Measurements from ENCODE around the gene UBAC2. TPM values are rescaled to one million over a fixed set of nuclear protein-coding genes. Genes with fewer than 3 reads are reported as not detected.
"Not testable (repeated sequence)": the region's sequence is repeated elsewhere in the genome, so short reads cannot be mapped to it uniquely, and the experiment has no call there.

Gene UBAC2
- total and polyA plus RNA-seq, 2 of the 8 experiments (the other 6 are each of a cell fraction or from before 2014, with no cell fraction given) = 75.9 to 76.9 TPM

- TF ChIP-seq CHD2 (IDR thresholded peaks at IDR 0.05; ENCODE audit: low read length) = no peak
- no peak for TF ChIP-seq BRCA1 (IDR thresholded peaks at IDR 0.05; ENCODE audit: low read depth, low read length)
- no peak for TF ChIP-seq BACH1 (IDR thresholded peaks at IDR 0.05; ENCODE audit: low read length)
- TF ChIP-seq RNF2 (IDR thresholded peaks at IDR 0.05; ENCODE audit: borderline replicate concordance, low read depth, low read length, missing control alignments, poor library complexity, severe bottlenecking) = no peak
- TF ChIP-seq GTF2F1 (IDR thresholded peaks at IDR 0.05; ENCODE audit: borderline replicate concordance, low read depth, low read length) = no peak
- TF ChIP-seq GABPA (IDR thresholded peaks at IDR 0.05; ENCODE audit: borderline replicate concordance, insufficient read depth, low read length) = no peak
These were observed 28.4 kb downstream of the UBAC2 start (continued) for GRCh38 chr13:99228737-99229691.

- H2BK120ac ChIP-seq (replicated peaks; ENCODE audit: low read depth, low read length); H3K36me3 ChIP-seq (ENCODE audit: control insufficient read depth in 2 of 4, insufficient read depth in 4 of 4, low read length in 3 of 4); H2BK15ac ChIP-seq (ENCODE audit: low read length); FAIRE-seq; H2BK20ac ChIP-seq (ENCODE audit: low read length); H4K91ac ChIP-seq (replicated peaks; ENCODE audit: insufficient read length, low read length); H3K56ac ChIP-seq (replicated peaks; ENCODE audit: insufficient read length, low read depth, low read length); H3K4me2 ChIP-seq (ENCODE audit: insufficient read depth in 1 of 2, low read depth in 2 of 2, low read length in 2 of 2); H3K18ac ChIP-seq (ENCODE audit: extremely low read depth, low read length); H2AK5ac ChIP-seq (ENCODE audit: low read depth, low read length); H3K27ac ChIP-seq (ENCODE audit: low read depth, low read length); H4K8ac ChIP-seq (ENCODE audit: extremely low read depth, insufficient read depth, low read length); H4K5ac ChIP-seq (ENCODE audit: insufficient read length, low read depth, low read length); H3K9me3 ChIP-seq (ENCODE audit: insufficient read depth in 2 of 2, low read depth in 1 of 2, low read length in 1 of 2); DNase-seq (ENCODE audit: low read depth in 1 of 2, low spot score in 2 of 2); H3K9ac ChIP-seq (replicated peaks in 1 of 4; ENCODE audit: extremely low read depth in 1 of 4, low read depth in 3 of 4, low read length in 3 of 4); H3K23ac ChIP-seq (ENCODE audit: insufficient read length); H3K4ac ChIP-seq (replicated peaks; ENCODE audit: insufficient read length, low read depth, low read length); H3K14ac ChIP-seq (ENCODE audit: insufficient read length); H4K20me1 ChIP-seq (replicated peaks in 1 of 2; ENCODE audit: control insufficient read depth in 1 of 2, insufficient read depth in 2 of 2, low read length in 2 of 2); H2BK5ac ChIP-seq (ENCODE audit: low read depth, low read length); H3K27me3 ChIP-seq (replicated peaks in 1 of 4; ENCODE audit: control insufficient read depth in 3 of 4, extremely low read depth in 1 of 4, insufficient read depth in 3 of 4, low read length in 3 of 4); H3K4me3 ChIP-seq (ENCODE audit: extremely low read depth in 1 of 4, insufficient read depth in 2 of 4, low read depth in 3 of 4, low read length in 4 of 4); H3K4me1 ChIP-seq (replicated peaks in 1 of 4; ENCODE audit: control insufficient read depth in 3 of 4, insufficient read depth in 4 of 4, low read length in 3 of 4); H2AFZ ChIP-seq (ENCODE audit: low read length); H2BK12ac ChIP-seq (ENCODE audit: low read depth, low read length); H3K23me2 ChIP-seq (ENCODE audit: low read depth, low read length): not testable (repeated sequence)
- 92% methylated on average over 12 of the region's 12 CpGs; no CpG with 5 or more reads in 1 of the 2 experiments for WGBS, 2 experiments (ENCODE audit: extremely low coverage in 1 of 2, insufficient coverage in 1 of 2, insufficient read length in 1 of 2, insufficient replicate concordance in 2 of 2, low coverage in 1 of 2, low lambda C conversion rate in 2 of 2, missing lambda C conversion rate in 1 of 2)
- Histone ChIP-seq H3K79me1 (ENCODE audit: low read depth, low read length) (peaks cover 18% of the 10 kb centered on the region), H3K79me2 (ENCODE audit: control insufficient read depth in 1 of 2, insufficient read depth in 2 of 2, low read length in 2 of 2) (peaks cover 21 to 79% of the 10 kb centered on the region in 2 experiments)
- ChIA-PET POLR2A (ENCODE audit: partially characterized antibody) (interaction anchor here (3.1 kb wide), 1 partner anchor 30 kb away, joined by 20 read pairs; the partner anchor contains the start of gene UBAC2), CTCF (ENCODE audit: partially characterized antibody) (interaction anchor here (1.4 to 2.2 kb wide), 2 partner anchors 21 to 30 kb away, joined by 6 to 8 read pairs; partner anchors contain the start of gene UBAC2)
These were observed 29.9 kb downstream of the UBAC2 start for GRCh38 chr13:99230588-99230987.
